GM23248 (cell line): ENCODE results near the gene RNF13. TPM values are rescaled to one million over a fixed set of nuclear protein-coding genes. Genes with fewer than 3 reads are reported as not detected.
"Not testable (repeated sequence)": the region's sequence is repeated elsewhere in the genome, so short reads cannot be mapped to it uniquely, and the experiment has no call there.

Source experiments
- DNase-seq: peaks from one replicate; pipeline ENCODE4 v3.0.0-alpha.2; 2015
- H2AFZ ChIP-seq: fragments of 200-600 bp; sonication (generic); 2 replicates; pipeline ENCODE4 v1.6.1; 2016; ENCODE audit warnings: antibody characterized with exemption
- H3F3A ChIP-seq: fragments of 200-600 bp; sonication (generic); 2 replicates; pipeline ENCODE4 v1.6.1; 2016; ENCODE audit warnings: mild to moderate bottlenecking, antibody characterized with exemption, mixed run types; ENCODE audit not compliant: insufficient read depth
- H3K27ac ChIP-seq: fragments of 200-600 bp; sonication (generic); 2 replicates; pipeline ENCODE4 v1.5.1; 2016; ENCODE audit warnings: mild to moderate bottlenecking
- H3K27me3 ChIP-seq: fragments of 200-600 bp; sonication (generic); replicated peaks from 2 replicates; pipeline ENCODE4 v1.6.1; 2016; ENCODE audit warnings: mild to moderate bottlenecking; ENCODE audit not compliant: insufficient read depth
- H3K36me3 ChIP-seq: fragments of 200-600 bp; sonication (generic); 2 replicates; pipeline ENCODE4 v1.6.1; 2016; ENCODE audit warnings: low read depth, mild to moderate bottlenecking
- H3K4me1 ChIP-seq: fragments of 200-600 bp; sonication (generic); 2 replicates; pipeline ENCODE4 v1.6.1; 2016; ENCODE audit warnings: mild to moderate bottlenecking; ENCODE audit not compliant: insufficient read depth
- H3K4me2 ChIP-seq: fragments of 200-600 bp; sonication (generic); one replicate; pipeline ENCODE4 v1.6.1; 2016; ENCODE audit warnings: mild to moderate bottlenecking; ENCODE audit not compliant: unreplicated experiment
- H3K4me3 ChIP-seq: fragments of 200-600 bp; sonication (generic); 2 replicates; pipeline ENCODE4 v1.5.1; 2016; ENCODE audit warnings: mild to moderate bottlenecking
- H3K79me2 ChIP-seq: fragments of 200-600 bp; sonication (generic); 2 replicates; pipeline ENCODE4 v1.6.1; 2016; ENCODE audit warnings: mild to moderate bottlenecking; ENCODE audit not compliant: insufficient read depth
- H3K9ac ChIP-seq: fragments of 200-600 bp; sonication (generic); 2 replicates; pipeline ENCODE4 v1.6.1; 2016; ENCODE audit warnings: mild to moderate bottlenecking
- H3K9me2 ChIP-seq: fragments of 200-600 bp; sonication (generic); 2 replicates; pipeline ENCODE4 v1.6.1; 2016; ENCODE audit warnings: mixed run types, mild to moderate bottlenecking, moderate library complexity; ENCODE audit not compliant: insufficient read depth
- H3K9me3 ChIP-seq: fragments of 200-600 bp; sonication (generic); one replicate; pipeline ENCODE4 v1.6.1; 2017; ENCODE audit warnings: low read depth
- H4K20me1 ChIP-seq: fragments of 200-600 bp; sonication (generic); 2 replicates; pipeline ENCODE4 v1.6.0; 2016; ENCODE audit not compliant: insufficient read depth
- EZH2 ChIP-seq: fragments of 200-600 bp; sonication (generic); IDR thresholded peaks from 2 replicates; pipeline ENCODE4 v1.6.1; 2018; ENCODE audit warnings: antibody characterized with exemption, mild to moderate bottlenecking; ENCODE audit not compliant: insufficient read depth, poor library complexity, severe bottlenecking
- EZH2phosphoT487 ChIP-seq: fragments of 200-600 bp; sonication (generic); IDR thresholded peaks from 2 replicates; pipeline ENCODE4 v1.6.1; 2018; ENCODE audit warnings: antibody characterized with exemption, moderate library complexity, mild to moderate bottlenecking, low read depth; ENCODE audit not compliant: insufficient read depth
- WGBS, 2 experiments: methylation state at CpG; one replicate each; pipeline ENCODE4 v1.1.6; 2015 to 2017; ENCODE audit warnings: low lambda C conversion rate in 2 of 2, low coverage in 1 of 2; ENCODE audit errors: missing lambda C conversion rate in 2 of 2; 5-methylcytosine and 5-hydroxymethylcytosine counted together
- in situ Hi-C: fragments of 300-500 bp; cut with MboI; formaldehyde crosslinking; loops from 2 replicates; pipeline ENCODE4 v1.15.0; 2020
- polyA plus RNA-seq: library from polyadenylated mRNA; unstranded; fragments of >200 nt; fragmentation: Nextera tagmentation; extraction: Ambion mirVana; gene quantifications from 2 replicates; pipeline ENCODE4 v1.2.1, GENCODE V29; 2016
- total RNA-seq: library from RNA; depleted of rRNA; stranded (reverse); fragments of >200 nt; shearing (Covaris generic); gene quantifications from 2 replicates; pipeline ENCODE4 v1.2.3, GENCODE V29; 2014

RNF13 gene
- total and polyA plus RNA-seq, 2 experiments from 2014 or later: 48.7 to 100.0 TPM

DNA sequence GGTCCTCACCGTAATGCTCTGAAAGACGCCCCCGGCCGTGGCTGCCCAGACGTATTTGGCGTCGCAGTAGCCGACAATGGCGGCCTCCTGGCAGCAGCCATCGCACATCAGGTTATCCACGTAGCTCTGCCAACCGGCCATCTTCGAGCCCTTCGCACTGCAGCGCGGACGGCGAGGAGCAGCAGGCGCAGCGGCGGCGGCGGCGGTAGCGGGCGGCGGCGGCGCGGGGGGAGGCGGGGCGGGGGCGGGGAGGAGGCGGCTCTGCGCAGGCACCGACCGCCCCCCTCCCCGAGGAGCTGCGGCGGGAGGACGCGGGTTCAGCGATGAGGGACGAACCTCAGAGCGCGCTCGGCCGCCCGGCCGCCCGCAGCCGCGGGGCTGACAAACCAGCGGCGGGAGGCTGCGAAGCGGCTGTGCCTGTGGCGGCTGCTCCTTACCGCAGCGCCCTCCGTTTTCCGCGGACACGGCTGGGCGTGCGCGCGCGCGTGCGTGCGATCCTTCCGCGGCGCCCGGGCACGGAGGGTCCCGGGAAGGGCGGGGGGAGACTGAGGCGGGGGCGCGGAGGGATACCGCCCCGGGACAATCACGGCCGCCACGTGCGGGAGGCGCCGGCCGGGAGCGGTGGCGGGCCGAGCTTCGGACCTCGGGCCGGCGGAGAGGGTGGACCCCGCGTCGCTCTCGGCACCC lies 157.8 kb downstream of the RNF13 start, which contains the start of gene PFN2:
Gene PFN2, minus strand, starts transcription at position 180 of the 687 bp plus-strand sequence. Its CDS starts 39 bp downstream, at position 141.
- in situ Hi-C loops: loop anchor here (10.0 kb wide), 1 partner anchor 214 kb away; no protein-coding TSS in a partner anchor
- Histone ChIP-seq H4K20me1 (no peaks in the 10 kb centered on the region), H3F3A (peaks cover 25% of the 10 kb centered on the region), H3K4me2 (peak within 1 kb of the TSS; percentile 100), H3K9me2 (no peaks in the 10 kb centered on the region), H2AFZ (peak within 1 kb of the TSS; percentile 89), H3K36me3 (peaks cover 12% of the 10 kb centered on the region; the same call in 1 of the 2 replicates), H3K9me3 (no peaks in the 10 kb centered on the region), H3K9ac (peak within 1 kb of the TSS; percentile 95), H3K4me1 (peaks cover 31% of the 10 kb centered on the region), H3K27ac (peak within 1 kb of the TSS; percentile 96), H3K4me3 (peak within 1 kb of the TSS; percentile 92), H3K79me2 (peaks cover 61% of the 10 kb centered on the region), H3K27me3 (no peaks in the 10 kb centered on the region)
- TF ChIP-seq EZH2 (no peak), EZH2phosphoT487 (no peak)
- DNase-seq: peak; percentile 83
- 0 to 1% methylated on average over 10 to 52 of the region's 102 CpGs for WGBS, 2 experiments

- no peaks in the 10 kb centered on the region for H3K9me2 ChIP-seq
- H3K4me1 ChIP-seq: peaks cover 29% of the 10 kb centered on the region
- TF ChIP-seq EZH2 (no peak), EZH2phosphoT487 (no peak)
- peak; percentile 86 for DNase-seq
- H3K27ac ChIP-seq: peak overlapping the region; percentile 96
- peaks cover 25% of the 10 kb centered on the region for H3F3A ChIP-seq
- no peaks in the 10 kb centered on the region for H4K20me1 ChIP-seq
- WGBS, 2 experiments: 2 to 3% methylated on average over 41 to 42 of the region's 42 CpGs
- peaks cover 54% of the 10 kb centered on the region for H3K79me2 ChIP-seq
- H3K9me3 ChIP-seq: no peaks in the 10 kb centered on the region
- in situ Hi-C loops: loop anchor here (10.0 kb wide), 1 partner anchor 213 kb away; no protein-coding TSS in a partner anchor
- H3K36me3 ChIP-seq: peaks cover 7% of the 10 kb centered on the region; the same call in 1 of the 2 replicates
- H3K27me3 ChIP-seq: no peaks in the 10 kb centered on the region
- peak overlapping the region; percentile 89 for H2AFZ ChIP-seq
- H3K9ac ChIP-seq: peak overlapping the region; percentile 95
- H3K4me2 ChIP-seq: peak overlapping the region; percentile 97
- peak overlapping the region; percentile 92 for H3K4me3 ChIP-seq
These were observed 158.5 kb downstream of the RNF13 start for GRCh38 chr3:149971403-149972075.

- Histone ChIP-seq H3F3A (no peaks in the 10 kb centered on the region; the same call in 1 of the 2 replicates), H3K4me1 (peaks cover 7% of the 10 kb centered on the region), H3K4me2 (no peak overlapping the region), H3K9ac (no peak overlapping the region), H3K36me3 (no peaks in the 10 kb centered on the region), H3K4me3 (no peak overlapping the region), H4K20me1 (no peaks in the 10 kb centered on the region), H3K27ac (no peak overlapping the region), H3K9me3 (no peaks in the 10 kb centered on the region), H3K9me2 (no peaks in the 10 kb centered on the region), H3K27me3 (no peaks in the 10 kb centered on the region), H3K79me2 (peaks cover 14% of the 10 kb centered on the region), H2AFZ (no peak overlapping the region)
- in situ Hi-C loops: loop anchor here (10.0 kb wide), 1 partner anchor 209 kb away; no protein-coding TSS in a partner anchor
- no peak for DNase-seq
- TF ChIP-seq EZH2 (no peak), EZH2phosphoT487 (no peak)
These were observed 162.9 kb downstream of the RNF13 start for GRCh38 chr3:149975919-149976318.

DNA sequence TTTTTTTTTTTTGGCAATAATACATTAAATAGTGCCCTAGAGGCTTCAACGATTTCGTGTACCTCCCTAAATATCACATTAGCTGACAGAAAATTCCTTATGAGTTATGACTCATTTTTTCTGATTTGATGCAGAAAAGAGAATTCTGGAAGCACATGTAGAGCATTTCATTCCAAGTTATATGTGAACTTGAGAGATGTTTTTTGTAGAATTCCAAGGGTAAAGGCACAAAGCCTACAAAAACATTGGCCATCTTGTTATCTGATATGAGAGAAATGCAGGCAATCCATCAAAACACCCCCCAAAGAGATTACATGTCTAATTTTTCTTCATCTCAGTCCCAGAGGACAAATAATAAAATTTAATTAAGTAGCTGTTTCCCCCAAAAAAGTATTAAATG lies 164.4 kb downstream of the RNF13 start:
- Histone ChIP-seq H3K4me3 (no peak overlapping the region), H3K9me2 (no peaks in the 10 kb centered on the region), H3K4me1 (peaks cover 2% of the 10 kb centered on the region), H3K9me3 (no peaks in the 10 kb centered on the region), H3K27ac (no peak overlapping the region), H2AFZ (no peak overlapping the region), H3F3A (no peaks in the 10 kb centered on the region), H4K20me1 (no peaks in the 10 kb centered on the region), H3K4me2 (no peak overlapping the region), H3K9ac (no peak overlapping the region), H3K27me3 (no peaks in the 10 kb centered on the region), H3K36me3 (no peaks in the 10 kb centered on the region), H3K79me2 (peaks cover 4% of the 10 kb centered on the region)
- in situ Hi-C loops: loop anchor here (10.0 kb wide), 1 partner anchor 207 kb away; no protein-coding TSS in a partner anchor
- TF ChIP-seq EZH2phosphoT487: no peak
- TF ChIP-seq EZH2: no peak
- 74 to 77% methylated on average over 2 of the region's 2 CpGs for WGBS, 2 experiments
- no peak for DNase-seq

GRCh38 chr3:149981979-149982378 lies 169.0 kb downstream of the RNF13 start:
- in situ Hi-C loops: not testable (repeated sequence)

DNA sequence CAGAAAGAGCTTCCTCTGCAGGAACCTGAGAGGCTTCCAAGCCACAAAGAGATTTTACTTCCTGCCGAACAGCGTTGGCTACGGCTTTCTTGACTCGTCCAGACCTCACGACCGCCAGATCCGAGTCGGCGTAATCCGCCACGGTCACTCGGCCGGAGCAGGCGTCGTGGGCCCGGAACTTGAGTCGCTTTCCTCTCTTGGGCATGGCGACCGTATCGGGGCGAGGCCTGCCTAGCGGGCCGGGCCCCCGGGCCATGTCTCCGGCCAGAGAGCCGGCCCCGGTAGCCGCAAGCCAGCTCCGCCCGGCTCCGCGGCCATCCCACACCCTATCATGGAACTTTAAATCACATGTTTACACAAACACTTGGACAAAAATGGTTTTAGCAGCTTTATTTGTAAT lies 170.0 kb downstream of the RNF13 start:
- H3F3A ChIP-seq, H2AFZ ChIP-seq, H3K4me2 ChIP-seq, H3K9ac ChIP-seq, H3K36me3 ChIP-seq, H3K4me3 ChIP-seq, H3K9me2 ChIP-seq, H3K27ac ChIP-seq, H4K20me1 ChIP-seq, H3K9me3 ChIP-seq, H3K4me1 ChIP-seq, DNase-seq, H3K79me2 ChIP-seq, H3K27me3 ChIP-seq, in situ Hi-C loops: not testable (repeated sequence)
- WGBS, 2 experiments: 94 to 95% methylated on average over 32 of the region's 32 CpGs

More at GRCh38 chr3:149981979-149982378, 169.0 kb downstream of the RNF13 start:
- H3K36me3 ChIP-seq, H3K4me2 ChIP-seq, H3F3A ChIP-seq, H3K9me3 ChIP-seq, H4K20me1 ChIP-seq, H2AFZ ChIP-seq, H3K4me3 ChIP-seq, H3K4me1 ChIP-seq, H3K27me3 ChIP-seq, H3K79me2 ChIP-seq, H3K9ac ChIP-seq, DNase-seq, H3K27ac ChIP-seq, H3K9me2 ChIP-seq: not testable (repeated sequence)
- 76 to 83% methylated on average over 4 to 5 of the region's 10 CpGs for WGBS, 2 experiments
